Smooth muscle cell (in vitro differentiated cells): ENCODE measurements around the gene NTM. TPM values are rescaled to one million over a fixed set of nuclear protein-coding genes. Genes with fewer than 3 reads are reported as not detected.
A peak's percentile ranks its signal among the peaks of the same experiment; 100 is the strongest.

Source experiments
- DNase-seq: peaks from one replicate; lab custom pipeline; 2025; ENCODE audit not compliant: unreplicated experiment; lab: John Stamatoyannopoulos, UW
- H2AFZ ChIP-seq: fragments of 200-600 bp; sonication (generic); 2 replicates; pipeline ENCODE4 v1.6.0; 2016; ENCODE audit warnings: antibody characterized with exemption, low read depth, mild to moderate bottlenecking
- H3F3A ChIP-seq: fragments of 200-600 bp; sonication (generic); 2 replicates; pipeline ENCODE4 v1.6.0; 2017; ENCODE audit warnings: antibody characterized with exemption, low read depth
- H3K27ac ChIP-seq: fragments of 200-600 bp; sonication (generic); 2 replicates; pipeline ENCODE4 v1.5.1; 2016; ENCODE audit warnings: low read depth, mild to moderate bottlenecking
- H3K27me3 ChIP-seq: fragments of 200-600 bp; sonication (generic); 2 replicates; pipeline ENCODE4 v1.6.1; 2016; ENCODE audit warnings: low read depth, mild to moderate bottlenecking
- H3K36me3 ChIP-seq: fragments of 200-600 bp; sonication (generic); 2 replicates; pipeline ENCODE4 v1.5.1; 2016; ENCODE audit warnings: low read depth
- H3K4me1 ChIP-seq: fragments of 200-600 bp; sonication (generic); 2 replicates; pipeline ENCODE4 v1.5.1; 2016; ENCODE audit warnings: low read depth
- H3K4me2 ChIP-seq: fragments of 200-600 bp; sonication (generic); 2 replicates; pipeline ENCODE4 v1.6.0; 2016; ENCODE audit warnings: mild to moderate bottlenecking
- H3K4me3 ChIP-seq: fragments of 200-600 bp; sonication (generic); 2 replicates; pipeline ENCODE4 v1.5.1; 2016; ENCODE audit warnings: mild to moderate bottlenecking
- H3K79me2 ChIP-seq: fragments of 200-600 bp; sonication (generic); 2 replicates; pipeline ENCODE4 v1.6.0; 2016; ENCODE audit warnings: low read depth, mild to moderate bottlenecking
- H3K9ac ChIP-seq: fragments of 200-600 bp; sonication (generic); 2 replicates; pipeline ENCODE4 v1.6.0; 2016; ENCODE audit warnings: low read depth
- H3K9me3 ChIP-seq: fragments of 200-600 bp; sonication (generic); replicated peaks from 2 replicates; pipeline ENCODE4 v1.5.1; 2016; ENCODE audit warnings: low read depth
- H4K20me1 ChIP-seq: fragments of 200-600 bp; sonication (generic); 2 replicates; pipeline ENCODE4 v1.6.0; 2016; ENCODE audit warnings: low read depth
- WGBS: methylation state at CpG from one replicate; pipeline ENCODE4 v1.1.7; 2016; ENCODE audit warnings: low lambda C conversion rate; 5-methylcytosine and 5-hydroxymethylcytosine counted together
- polyA plus RNA-seq: library from polyadenylated mRNA; unstranded; fragments of >200 nt; fragmentation: Nextera tagmentation; extraction: Ambion mirVana; gene quantifications from 2 replicates; pipeline ENCODE4 v1.2.1, GENCODE V29; 2016
- total RNA-seq: library from RNA; depleted of rRNA; stranded (reverse); fragments of >200 nt; gene quantifications from 2 replicates; pipeline ENCODE4 v1.2.3, GENCODE V29; 2014
- TF ChIP-seq, protein P1 (sequence below): fragments of 200-600 bp; sonication (generic); IDR thresholded peaks from 2 replicates; pipeline ENCODE4 v1.5.1; 2017; ENCODE audit warnings: borderline replicate concordance, mild to moderate bottlenecking, antibody characterized with exemption; ENCODE audit not compliant: insufficient read depth, poor library complexity, severe bottlenecking

NTM gene
- total and polyA plus RNA-seq, 2 experiments from 2014 or later, result 68.9 to 123 TPM

DNA sequence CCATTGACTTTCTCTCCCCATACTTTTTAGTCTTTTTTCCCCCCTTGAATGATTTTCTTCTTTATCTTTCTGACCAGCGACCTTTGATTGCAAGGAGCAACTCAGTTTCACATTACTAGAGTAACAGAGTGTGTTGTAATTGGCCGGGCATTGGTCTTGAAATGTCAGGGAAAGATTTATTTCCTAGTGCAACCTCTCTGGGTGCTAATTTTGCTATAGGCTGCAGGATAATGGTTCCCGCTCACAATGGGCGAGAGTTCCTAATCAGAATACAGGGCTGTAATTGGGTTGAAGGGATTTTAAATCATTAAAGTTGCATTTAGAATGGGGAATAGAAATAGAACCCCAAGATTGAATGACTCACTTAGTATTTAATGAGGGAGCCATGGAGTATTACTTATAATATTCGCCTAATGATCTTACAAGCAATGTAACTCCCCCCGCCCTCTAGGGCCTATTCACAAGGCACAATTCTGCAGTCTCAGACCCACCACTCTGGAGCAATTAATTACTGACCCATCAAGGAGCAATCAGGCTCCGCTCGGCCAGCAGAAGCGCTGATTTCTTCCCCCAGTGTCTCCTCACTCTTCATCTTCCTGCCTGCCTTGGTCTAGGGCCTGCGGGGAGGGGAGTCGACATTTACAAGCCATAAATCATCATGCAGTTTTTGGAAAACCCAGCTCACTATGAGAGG lies 725.9 kb downstream of the NTM start:
- DNase-seq, result no peak
- Histone ChIP-seq H3K79me2 (no peaks in the 10 kb centered on the region), H3K9me3 (no peaks in the 10 kb centered on the region), H3K9ac (no peak overlapping the region), H3K36me3 (no peaks in the 10 kb centered on the region), H3K4me2 (no peak overlapping the region), H3K27me3 (no peaks in the 10 kb centered on the region), H2AFZ (no peak overlapping the region), H3K27ac (no peak overlapping the region), H3K4me3 (no peak overlapping the region), H4K20me1 (no peaks in the 10 kb centered on the region), H3K4me1 (peaks cover 7% of the 10 kb centered on the region), H3F3A (no peaks in the 10 kb centered on the region)
- TF ChIP-seq, protein P1, sequence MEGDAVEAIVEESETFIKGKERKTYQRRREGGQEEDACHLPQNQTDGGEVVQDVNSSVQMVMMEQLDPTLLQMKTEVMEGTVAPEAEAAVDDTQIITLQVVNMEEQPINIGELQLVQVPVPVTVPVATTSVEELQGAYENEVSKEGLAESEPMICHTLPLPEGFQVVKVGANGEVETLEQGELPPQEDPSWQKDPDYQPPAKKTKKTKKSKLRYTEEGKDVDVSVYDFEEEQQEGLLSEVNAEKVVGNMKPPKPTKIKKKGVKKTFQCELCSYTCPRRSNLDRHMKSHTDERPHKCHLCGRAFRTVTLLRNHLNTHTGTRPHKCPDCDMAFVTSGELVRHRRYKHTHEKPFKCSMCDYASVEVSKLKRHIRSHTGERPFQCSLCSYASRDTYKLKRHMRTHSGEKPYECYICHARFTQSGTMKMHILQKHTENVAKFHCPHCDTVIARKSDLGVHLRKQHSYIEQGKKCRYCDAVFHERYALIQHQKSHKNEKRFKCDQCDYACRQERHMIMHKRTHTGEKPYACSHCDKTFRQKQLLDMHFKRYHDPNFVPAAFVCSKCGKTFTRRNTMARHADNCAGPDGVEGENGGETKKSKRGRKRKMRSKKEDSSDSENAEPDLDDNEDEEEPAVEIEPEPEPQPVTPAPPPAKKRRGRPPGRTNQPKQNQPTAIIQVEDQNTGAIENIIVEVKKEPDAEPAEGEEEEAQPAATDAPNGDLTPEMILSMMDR, result no peak
- 89% methylated on average over 11 of the region's 11 CpGs for WGBS

DNA sequence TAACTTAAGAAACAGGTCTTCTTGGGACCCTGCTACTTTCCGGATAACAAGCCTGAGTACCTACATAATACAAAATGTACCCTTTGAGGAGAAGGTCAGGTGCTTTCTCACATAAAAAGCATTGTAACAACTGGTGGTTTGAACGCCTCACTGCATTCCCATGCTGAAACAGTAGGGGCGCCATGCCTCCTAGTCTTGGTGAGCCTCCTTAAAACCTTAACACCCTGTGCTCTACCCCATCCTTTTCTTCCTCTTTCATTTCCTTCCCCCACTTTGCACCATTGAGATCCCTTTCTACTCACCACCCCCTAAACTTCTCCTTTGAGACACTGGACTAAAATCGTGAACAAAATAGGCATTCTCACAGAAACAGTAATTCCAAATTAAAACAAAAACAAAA lies 729.3 kb downstream of the NTM start:
- H3K9me3 ChIP-seq, result no peaks in the 10 kb centered on the region
- no peak overlapping the region for H3K4me3 ChIP-seq
- no peak overlapping the region for H2AFZ ChIP-seq
- H3F3A ChIP-seq, result no peaks in the 10 kb centered on the region
- H3K27ac ChIP-seq, result no peak overlapping the region
- 60% methylated on average over 4 of the region's 4 CpGs for WGBS
- TF ChIP-seq, protein P1, result peak; percentile 27
- no peak overlapping the region for H3K9ac ChIP-seq
- no peaks in the 10 kb centered on the region for H4K20me1 ChIP-seq
- DNase-seq, result no peak
- H3K4me1 ChIP-seq, result peaks cover 7% of the 10 kb centered on the region
- no peak overlapping the region for H3K4me2 ChIP-seq
- no peaks in the 10 kb centered on the region for H3K79me2 ChIP-seq
- no peaks in the 10 kb centered on the region for H3K36me3 ChIP-seq
- no peaks in the 10 kb centered on the region for H3K27me3 ChIP-seq

DNA sequence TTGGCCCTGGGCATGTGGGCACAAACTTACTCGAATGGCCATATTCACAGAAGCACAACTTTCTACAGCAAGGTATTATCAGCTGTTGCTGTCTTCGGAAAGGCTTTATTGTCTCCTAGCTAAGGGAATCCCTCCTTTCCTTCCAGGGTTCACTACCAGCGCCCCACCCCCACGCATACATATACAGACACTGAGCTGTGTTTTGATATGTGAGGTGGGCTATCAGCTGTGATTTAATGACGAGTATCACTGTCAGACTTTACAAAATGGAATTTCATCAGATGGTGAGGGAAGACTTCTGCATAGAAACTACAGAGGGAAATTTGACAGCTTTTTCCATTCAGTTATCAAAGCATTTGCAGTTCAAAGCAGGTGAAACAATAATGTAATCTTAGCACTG lies 730.2 kb downstream of the NTM start:
- Histone ChIP-seq H3K27ac (no peak overlapping the region), H3K36me3 (no peaks in the 10 kb centered on the region), H3K79me2 (no peaks in the 10 kb centered on the region), H3K4me1 (peaks cover 7% of the 10 kb centered on the region), H3K9ac (no peak overlapping the region), H3K27me3 (no peaks in the 10 kb centered on the region), H3K9me3 (no peaks in the 10 kb centered on the region), H3K4me2 (no peak overlapping the region), H3F3A (no peaks in the 10 kb centered on the region), H2AFZ (no peak overlapping the region), H4K20me1 (no peaks in the 10 kb centered on the region), H3K4me3 (no peak overlapping the region)
- TF ChIP-seq, protein P1, result no peak
- no peak for DNase-seq
- 95% methylated on average over 5 of the region's 5 CpGs for WGBS

DNA sequence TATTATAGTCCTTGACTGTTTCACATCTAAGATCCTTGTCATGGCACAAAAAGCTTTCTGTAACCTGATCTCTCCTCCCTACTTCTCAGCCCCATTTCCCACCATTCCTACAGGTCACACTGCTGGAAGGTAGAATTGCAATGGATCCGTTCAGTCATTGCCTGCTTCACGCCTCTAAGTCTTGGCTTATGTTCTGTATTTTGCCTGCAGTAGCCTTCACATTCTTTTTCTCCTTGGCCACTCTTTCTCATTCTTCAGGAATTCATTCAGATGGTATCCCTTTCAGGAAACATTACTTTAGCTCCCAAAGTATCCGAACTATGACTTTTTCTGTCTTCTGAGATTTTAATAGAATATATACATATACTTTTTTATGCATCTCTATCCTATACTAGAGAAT lies 731.5 kb downstream of the NTM start:
- TF ChIP-seq, protein P1, result no peak
- H3K79me2 ChIP-seq, result no peaks in the 10 kb centered on the region
- no peaks in the 10 kb centered on the region for H4K20me1 ChIP-seq
- no peak overlapping the region for H2AFZ ChIP-seq
- H3K27me3 ChIP-seq, result no peaks in the 10 kb centered on the region
- no peak overlapping the region for H3K9ac ChIP-seq
- H3K9me3 ChIP-seq, result no peaks in the 10 kb centered on the region
- peaks cover 7% of the 10 kb centered on the region for H3K4me1 ChIP-seq
- no peak overlapping the region for H3K4me2 ChIP-seq
- WGBS, result 76% methylated on average over 3 of the region's 3 CpGs
- H3K4me3 ChIP-seq, result no peak overlapping the region
- no peak overlapping the region for H3K27ac ChIP-seq
- no peaks in the 10 kb centered on the region for H3F3A ChIP-seq
- no peak for DNase-seq
- no peaks in the 10 kb centered on the region for H3K36me3 ChIP-seq
